AG04449 (cell line): Measurements from ENCODE around the gene STAT1.

Experiments
- CTCF ChIA-PET: fragments of 350-600 bp; formaldehyde crosslinking; extraction: SDS; loops from one replicate; lab custom pipeline; 2021; ENCODE audit warnings: antibody characterized with exemption; lab: Yijun Ruan, JAX
- POLR2A ChIA-PET: fragments of 400-600, 350-600 bp; formaldehyde crosslinking; extraction: SDS; loops from one replicate; lab custom pipeline; 2020; ENCODE audit warnings: antibody characterized with exemption, inconsistent platforms; lab: Yijun Ruan, JAX
- DNase-seq: peaks from one replicate; pipeline ENCODE4 v3.0.0-alpha.2; 2010; ENCODE audit warnings: low read depth, low spot score
- H3K4me3 ChIP-seq: 2 replicates; pipeline ENCODE4 v1.5.1; 2011; ENCODE audit warnings: low read depth, mild to moderate bottlenecking, control low read depth, low read length
- CTCF ChIP-seq: IDR thresholded peaks from one replicate; pipeline ENCODE4 v1.5.1; 2011; ENCODE audit warnings: mild to moderate bottlenecking, moderate library complexity, low read length, control low read depth, inconsistent platforms; ENCODE audit not compliant: insufficient read depth; ENCODE audit errors: missing control alignments

STAT1 gene

GRCh38 chr2:191001624-191002023 lies 12.3 kb downstream of the STAT1 start:
- POLR2A ChIA-PET: interaction anchor here (1.1 kb wide), 1 partner anchor 10 kb away, joined by 3 read pairs; no protein-coding TSS in a partner anchor
- CTCF ChIA-PET: interaction anchor here (1.0 to 2.3 kb wide), 2 partner anchors 9 to 14 kb away, joined by 4 to 5 read pairs; no protein-coding TSS in a partner anchor

GRCh38 chr2:191001032-191001431 lies 12.9 kb downstream of the STAT1 start:
- no peak for TF ChIP-seq CTCF
- ChIA-PET CTCF (interaction anchor here (1.0 to 2.3 kb wide), 2 partner anchors 9 to 13 kb away, joined by 4 to 5 read pairs; no protein-coding TSS in a partner anchor), POLR2A (interaction anchor here (0.8 kb wide), 1 partner anchor 11 kb away, joined by 3 read pairs; no protein-coding TSS in a partner anchor)
- DNase-seq: no peak
- no peak overlapping the region for H3K4me3 ChIP-seq

More at GRCh38 chr2:191001624-191002023, 12.3 kb downstream of the STAT1 start:
- no peak for TF ChIP-seq CTCF
- H3K4me3 ChIP-seq: no peak overlapping the region
- DNase-seq: no peak

- no peak for TF ChIP-seq CTCF
- ChIA-PET CTCF (interaction anchor here (2.7 kb wide), 1 partner anchor 12 kb away, joined by 9 read pairs; no protein-coding TSS in a partner anchor), POLR2A (interaction anchor here (0.8 kb wide), 1 partner anchor 12 kb away, joined by 3 read pairs; no protein-coding TSS in a partner anchor)
- H3K4me3 ChIP-seq: no peak overlapping the region
- no peak for DNase-seq
These were observed 13.9 kb downstream of the STAT1 start for GRCh38 chr2:190999949-191000665.

- DNase-seq: no peak
- no peak for TF ChIP-seq CTCF
- POLR2A ChIA-PET: no interaction called here
- CTCF ChIA-PET: interaction anchor here (2.7 kb wide), 1 partner anchor 11 kb away, joined by 9 read pairs; no protein-coding TSS in a partner anchor
- H3K4me3 ChIP-seq: no peak overlapping the region
These were observed 14.9 kb downstream of the STAT1 start for GRCh38 chr2:190999058-190999457.

- no peak for TF ChIP-seq CTCF
- POLR2A ChIA-PET: no interaction called here
- no peak for DNase-seq
- no peak overlapping the region for H3K4me3 ChIP-seq
- CTCF ChIA-PET: interaction anchor here (0.6 to 3.0 kb wide), 10 partner anchors 9 to 161 kb away, joined by 3 to 24 read pairs (median 5); partner anchors contain the start of gene STAT1
These were observed 16.4 kb downstream of the STAT1 start for GRCh38 chr2:190997526-190998113.

- no peak for TF ChIP-seq CTCF
- H3K4me3 ChIP-seq: no peak overlapping the region
- ChIA-PET POLR2A (no interaction called here), CTCF (interaction anchor here (0.6 to 3.0 kb wide), 21 partner anchors 8 to 162 kb away, joined by 3 to 24 read pairs (median 4); partner anchors contain the start of genes STAT1 and STAT4)
- no peak for DNase-seq
These were observed 17.0 kb downstream of the STAT1 start for GRCh38 chr2:190996947-190997346.
